HG02588 (cell line): ENCODE measurements around the gene RPS21.
A peak's percentile ranks its signal among the peaks of the same experiment; 100 is the strongest.

Experiments used
- ATAC-seq: cut with Tn5 transposase; IDR thresholded peaks from one replicate; pipeline ENCODE4 v1.9.1; 2021; ENCODE audit warnings: mild to moderate bottlenecking, moderate library complexity; ENCODE audit not compliant: unreplicated experiment

The RPS21 gene

DNA sequence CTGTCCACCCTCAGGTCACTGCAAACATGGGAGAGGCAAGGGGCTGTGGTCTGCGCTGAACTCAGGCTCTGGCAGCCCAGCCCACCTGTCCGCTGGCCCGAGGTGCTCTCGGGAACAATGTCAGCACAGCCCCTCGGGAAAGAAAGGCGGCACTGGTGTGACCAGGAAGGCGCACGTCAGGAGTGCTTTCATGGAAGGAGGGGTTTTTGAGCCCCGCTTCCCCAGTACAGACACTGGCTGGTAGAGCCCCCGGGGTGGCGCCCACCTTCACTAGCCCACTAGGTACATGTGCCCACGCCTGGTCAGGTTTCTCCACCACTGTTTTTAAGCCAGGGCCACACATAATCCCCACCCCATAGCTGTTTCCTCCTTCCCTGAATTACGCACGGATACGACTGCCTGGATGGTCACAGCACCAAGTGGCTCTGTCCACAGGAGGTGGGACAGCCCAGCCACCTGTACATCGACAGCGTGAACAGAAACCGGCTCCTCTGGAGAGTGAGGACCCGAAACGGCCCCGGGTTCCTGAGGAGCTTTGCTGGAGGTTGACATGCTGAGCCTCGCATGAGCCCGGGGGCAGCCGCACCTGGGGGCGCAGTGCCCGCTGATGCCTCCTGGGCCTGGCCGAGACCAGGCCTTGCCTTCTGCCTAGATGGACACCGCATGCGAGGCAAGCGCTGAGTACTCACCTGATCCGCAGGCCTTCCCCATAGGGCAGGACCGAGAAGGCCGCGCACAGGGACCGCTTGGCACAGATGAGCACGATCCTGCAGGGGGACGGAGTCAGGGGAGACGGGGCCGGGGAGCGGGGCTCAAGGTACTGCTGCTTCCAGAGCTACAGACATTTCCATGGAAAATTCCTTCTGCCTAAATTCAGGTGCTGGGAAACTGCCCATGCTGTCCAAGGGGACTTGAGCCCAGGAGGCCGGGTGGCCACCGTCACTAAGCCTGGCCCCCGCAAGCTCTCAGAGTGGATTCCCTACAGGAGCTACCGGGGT, 7.6 kb downstream of the RPS21 start:
- no peak for ATAC-seq

DNA sequence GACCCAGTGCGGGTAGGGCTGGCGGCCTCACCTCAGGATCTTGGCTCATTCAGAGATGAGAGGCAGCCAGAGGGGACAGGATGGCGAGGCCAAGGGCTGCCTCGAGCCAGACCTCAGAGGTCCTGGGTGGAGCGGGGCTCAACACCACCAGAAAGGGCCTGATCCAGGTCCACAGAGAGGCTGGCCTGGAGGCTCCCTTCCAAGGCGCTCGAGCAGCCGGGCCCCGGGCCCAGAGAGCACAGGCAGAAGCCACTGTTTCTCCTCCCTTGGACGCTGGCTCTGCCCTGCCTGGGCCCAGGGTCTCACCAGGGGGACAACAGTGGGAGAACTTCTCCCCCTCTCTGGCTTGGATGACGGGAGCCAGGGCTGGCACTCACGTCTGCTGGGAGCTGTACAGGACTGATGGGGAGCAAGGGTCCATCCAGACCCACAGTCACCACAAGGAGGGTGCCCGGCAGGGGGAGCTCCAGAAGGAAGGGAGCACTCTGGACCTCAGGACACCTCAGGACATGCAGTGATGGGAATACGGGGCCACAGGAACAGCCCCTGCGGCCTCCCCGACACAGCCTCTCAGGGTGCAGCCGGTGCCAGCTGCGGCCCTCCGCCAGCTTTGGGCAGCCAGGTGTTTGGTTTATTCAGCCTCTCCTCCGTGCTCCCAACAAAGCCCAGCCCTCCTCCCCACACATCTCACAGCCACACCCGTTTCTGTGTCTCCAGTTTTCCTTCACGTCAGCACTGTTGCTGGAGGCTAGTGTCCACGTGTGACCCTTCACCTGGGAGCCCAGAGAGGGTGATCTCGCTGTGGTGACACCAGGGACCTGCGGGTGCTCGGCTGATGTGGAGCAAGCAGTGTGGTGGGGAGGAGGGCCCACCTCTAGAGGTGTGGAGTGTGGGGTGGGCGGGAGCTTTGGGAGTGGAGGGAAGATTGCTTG, 8.7 kb downstream of the RPS21 start:
- no peak for ATAC-seq

DNA sequence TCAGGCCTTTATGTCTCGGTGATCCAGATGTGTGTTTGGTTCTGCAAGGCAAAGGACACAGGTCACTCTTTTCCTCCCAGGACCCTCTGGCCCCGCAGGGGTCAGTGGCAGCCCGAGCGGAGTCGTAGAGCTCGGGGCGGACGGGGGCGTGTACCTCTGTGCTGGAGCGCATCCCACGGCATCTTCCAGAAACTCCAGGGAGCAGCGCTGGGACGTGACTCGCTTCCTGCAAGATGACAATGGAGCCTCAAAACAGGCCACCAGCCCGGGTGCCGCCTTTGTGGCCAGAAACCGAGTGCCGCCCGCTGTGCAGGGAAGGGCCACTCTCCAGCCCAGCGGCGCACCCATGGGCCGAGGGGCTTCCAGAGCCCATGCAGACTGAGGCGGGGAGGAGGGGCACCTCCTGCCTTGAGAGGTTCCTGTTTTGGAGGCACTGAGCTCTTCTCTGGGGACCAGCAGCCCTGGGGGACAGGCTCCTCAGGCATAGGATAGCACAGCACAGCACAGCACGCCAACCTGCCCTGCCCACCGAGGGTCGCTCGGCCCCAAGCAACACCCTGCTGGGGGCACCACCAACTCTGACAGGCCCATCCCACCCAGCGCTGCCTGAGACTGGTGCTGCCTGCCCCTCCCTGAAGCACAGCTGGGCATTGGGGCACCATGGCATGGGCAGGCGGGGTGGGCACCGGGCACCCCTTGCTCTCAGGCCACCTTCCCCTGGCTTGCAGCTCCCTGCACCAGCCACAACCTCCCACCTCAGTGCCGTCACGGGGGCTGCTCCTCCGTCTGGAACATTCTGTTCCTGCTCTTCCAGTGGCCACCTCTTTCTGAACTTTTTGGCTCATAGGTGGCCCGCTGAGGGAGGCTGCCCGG, 9.7 kb downstream of the RPS21 start:
- no peak for ATAC-seq

DNA sequence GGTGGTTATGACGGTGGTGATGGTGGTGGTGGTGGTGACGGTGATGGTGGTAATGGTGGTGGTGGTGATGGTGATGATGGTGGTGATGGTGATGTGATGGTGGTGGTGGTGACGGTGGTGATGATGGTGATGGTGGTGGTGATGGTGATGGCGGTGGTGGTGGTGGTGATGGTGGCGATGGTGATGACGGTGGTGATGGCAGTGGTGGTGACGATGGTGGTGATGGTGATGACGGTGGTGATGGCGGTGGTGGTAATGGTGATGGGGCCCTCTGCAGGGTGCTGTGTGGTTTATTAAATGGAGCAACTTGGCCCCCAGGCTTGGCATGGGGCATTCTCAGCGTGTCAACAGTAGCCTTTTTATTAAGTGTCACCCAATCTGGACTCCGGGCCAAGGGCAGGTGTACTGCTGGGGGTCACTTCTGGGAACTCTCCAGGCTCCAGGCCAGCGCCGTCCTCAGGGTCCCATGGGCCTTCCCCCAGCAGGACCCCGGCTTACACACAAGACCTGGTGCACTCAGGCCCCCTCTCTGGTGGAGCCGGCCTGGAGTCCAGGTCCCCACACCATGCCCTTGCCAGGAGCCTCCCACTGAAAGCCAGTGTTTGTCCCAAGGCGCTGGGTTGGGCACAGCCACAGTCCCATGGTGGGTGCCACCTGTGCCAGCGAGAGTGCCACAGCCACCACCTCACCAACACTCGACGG, 11.4 kb downstream of the RPS21 start:
- no peak for ATAC-seq

DNA sequence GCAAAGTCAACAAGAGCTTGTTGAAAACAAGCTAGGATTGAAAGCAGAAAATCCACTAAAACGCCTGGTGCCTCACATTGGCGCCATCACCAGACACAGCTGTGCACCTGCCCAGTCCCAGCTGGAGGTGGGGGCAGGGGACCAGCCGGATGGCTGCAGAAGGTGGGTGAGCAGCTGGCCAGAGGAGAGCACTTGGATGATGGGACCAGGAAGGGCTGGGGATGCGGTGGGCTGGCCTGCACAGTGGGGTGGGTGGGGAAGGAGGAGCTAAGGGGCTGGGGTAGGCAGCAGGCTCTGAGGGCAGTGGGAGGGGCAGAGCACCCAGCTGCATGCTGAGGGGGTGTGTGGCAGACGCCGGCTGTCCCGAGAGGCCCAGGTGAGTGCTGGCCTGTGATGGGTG, 13.1 kb downstream of the RPS21 start:
- ATAC-seq = no peak

DNA sequence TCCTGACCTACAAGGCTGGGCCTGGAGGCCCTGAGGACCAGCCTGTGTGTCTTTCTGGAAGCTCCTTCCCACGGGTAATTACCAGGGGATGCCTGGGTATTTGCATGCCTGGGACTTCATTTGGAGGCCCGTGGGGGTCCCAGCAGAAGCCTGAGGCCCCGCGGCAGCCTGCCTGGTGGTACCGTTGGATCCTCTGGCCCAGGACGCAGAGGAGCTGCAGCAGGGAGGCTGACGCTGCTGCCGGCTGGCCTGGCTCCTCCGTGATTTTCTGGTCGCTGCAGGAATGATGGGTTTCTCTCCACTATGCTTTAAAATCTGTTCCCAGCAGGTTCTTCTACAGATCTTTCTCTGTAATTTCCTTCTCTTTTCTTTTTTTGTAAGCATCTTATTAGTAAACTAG, 13.6 kb downstream of the RPS21 start:
- no peak for ATAC-seq

DNA sequence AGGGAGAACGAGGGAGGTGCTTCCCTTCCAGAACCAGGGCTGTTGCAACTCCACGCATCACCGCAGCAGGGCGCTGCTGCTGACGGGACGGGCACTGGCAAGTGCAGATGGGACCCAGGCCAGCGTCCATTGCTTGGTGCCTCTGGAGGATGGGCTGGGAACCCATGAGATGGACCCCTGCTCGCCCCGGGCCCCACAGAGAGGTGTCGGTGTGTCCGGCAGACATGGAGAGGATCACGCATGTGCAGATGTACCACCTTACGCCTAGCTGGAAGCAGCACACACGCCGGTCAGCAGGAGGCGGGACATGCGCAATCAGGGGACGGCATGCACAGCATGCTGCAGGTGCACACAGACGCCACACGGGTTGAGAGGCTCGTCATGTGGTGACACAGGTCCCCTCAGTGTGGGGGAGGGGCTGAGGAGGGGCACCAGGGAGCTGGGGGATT, 14.5 kb downstream of the RPS21 start:
- no peak for ATAC-seq

DNA sequence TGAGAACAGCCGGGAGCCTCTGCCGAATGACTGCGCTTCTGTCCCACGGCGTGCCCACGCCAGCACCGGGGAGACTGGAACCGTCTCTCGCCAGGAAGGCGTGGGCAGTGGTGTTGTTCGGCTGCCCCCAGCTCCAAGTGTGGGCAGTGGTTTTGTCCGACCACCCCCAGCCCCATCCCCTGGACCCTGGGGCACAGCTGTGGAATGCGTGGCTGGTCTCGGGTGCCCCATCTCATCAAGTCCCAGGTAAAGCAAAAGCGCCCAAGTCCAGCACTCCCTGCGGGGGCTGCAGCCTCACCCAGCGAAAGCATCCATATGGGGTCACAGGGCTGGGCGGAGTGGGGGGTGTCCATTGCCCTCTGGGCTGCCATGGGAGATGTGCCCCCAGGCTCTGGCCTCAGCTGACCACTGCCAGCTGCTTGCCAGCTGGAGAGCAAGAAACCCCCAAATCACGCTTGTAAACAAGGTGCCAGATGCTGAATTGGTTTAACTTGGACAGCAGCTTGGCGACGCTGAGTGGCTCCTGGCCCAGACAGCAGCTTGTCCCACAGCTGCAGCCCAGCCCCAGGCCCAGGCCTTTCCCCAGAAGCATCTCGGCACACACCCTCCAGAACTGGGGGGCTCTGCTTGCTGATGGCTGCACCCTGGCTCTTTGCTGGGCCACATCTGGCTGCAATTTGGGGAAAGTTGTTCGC, 15.7 kb downstream of the RPS21 start:
- ATAC-seq = no peak

DNA sequence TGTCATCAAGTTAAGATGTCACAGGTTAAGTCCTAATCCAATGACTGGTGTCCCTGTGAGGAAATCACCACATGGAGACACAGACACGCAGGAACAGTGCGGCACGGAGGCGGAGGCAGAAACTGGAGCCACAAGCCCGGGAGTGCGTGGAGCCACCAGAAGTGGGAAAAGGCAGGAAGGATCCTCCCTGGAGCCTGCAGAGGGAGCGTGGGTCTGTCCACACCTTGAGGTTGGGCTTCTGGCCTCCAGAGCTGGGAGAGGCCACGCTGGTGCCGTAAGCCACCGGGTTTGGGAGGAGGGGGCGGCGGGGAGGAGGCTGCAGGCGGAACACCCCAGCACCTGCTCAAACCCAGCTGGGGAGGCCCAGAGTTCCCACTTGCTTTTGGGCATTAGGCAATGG, 16.4 kb downstream of the RPS21 start:
- no peak for ATAC-seq

DNA sequence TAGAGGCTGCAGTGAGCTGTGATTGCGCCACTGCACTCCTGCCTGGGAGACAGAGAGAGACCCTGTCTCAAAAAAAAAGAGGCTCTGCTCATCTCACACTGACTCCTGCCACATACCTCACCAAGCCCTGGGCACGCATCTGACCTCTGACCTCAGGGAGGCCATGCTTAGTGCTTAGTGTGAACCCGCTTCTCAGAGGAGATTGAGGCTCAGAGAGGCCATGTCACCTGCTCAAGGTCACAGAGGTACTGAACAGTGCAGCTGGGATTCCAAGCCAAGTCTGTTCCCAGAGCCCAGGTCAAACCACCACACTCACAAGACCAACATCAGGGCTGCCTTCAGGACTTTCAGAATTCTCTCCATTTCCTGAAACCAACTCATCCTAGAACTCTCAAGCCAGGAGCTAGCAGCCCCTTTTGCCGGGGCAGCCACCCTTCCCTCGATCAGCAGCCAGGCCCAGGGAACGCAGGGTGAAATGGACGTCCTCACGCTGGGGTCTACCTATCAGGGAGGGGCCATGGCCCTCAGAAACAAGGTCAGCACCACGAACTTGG, 17.3 kb downstream of the RPS21 start:
- ATAC-seq = no peak

DNA sequence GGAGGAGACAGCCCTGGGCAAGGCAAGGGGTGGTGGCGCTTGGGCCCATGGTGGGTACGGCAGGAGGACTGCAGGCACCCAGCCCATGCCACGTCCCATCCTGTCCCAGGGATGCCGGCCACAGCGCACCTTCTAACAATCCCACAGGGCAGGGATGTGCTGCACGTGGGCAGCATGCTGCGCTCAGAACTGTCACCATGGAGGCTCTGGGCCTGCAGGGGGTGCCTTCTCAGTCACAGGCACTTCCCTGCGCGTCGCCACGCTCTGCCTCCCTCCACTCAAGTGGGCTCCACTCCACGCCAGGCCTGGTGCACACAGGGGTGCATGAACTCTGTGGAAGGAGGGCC, 17.8 kb downstream of the RPS21 start:
- no peak for ATAC-seq

DNA sequence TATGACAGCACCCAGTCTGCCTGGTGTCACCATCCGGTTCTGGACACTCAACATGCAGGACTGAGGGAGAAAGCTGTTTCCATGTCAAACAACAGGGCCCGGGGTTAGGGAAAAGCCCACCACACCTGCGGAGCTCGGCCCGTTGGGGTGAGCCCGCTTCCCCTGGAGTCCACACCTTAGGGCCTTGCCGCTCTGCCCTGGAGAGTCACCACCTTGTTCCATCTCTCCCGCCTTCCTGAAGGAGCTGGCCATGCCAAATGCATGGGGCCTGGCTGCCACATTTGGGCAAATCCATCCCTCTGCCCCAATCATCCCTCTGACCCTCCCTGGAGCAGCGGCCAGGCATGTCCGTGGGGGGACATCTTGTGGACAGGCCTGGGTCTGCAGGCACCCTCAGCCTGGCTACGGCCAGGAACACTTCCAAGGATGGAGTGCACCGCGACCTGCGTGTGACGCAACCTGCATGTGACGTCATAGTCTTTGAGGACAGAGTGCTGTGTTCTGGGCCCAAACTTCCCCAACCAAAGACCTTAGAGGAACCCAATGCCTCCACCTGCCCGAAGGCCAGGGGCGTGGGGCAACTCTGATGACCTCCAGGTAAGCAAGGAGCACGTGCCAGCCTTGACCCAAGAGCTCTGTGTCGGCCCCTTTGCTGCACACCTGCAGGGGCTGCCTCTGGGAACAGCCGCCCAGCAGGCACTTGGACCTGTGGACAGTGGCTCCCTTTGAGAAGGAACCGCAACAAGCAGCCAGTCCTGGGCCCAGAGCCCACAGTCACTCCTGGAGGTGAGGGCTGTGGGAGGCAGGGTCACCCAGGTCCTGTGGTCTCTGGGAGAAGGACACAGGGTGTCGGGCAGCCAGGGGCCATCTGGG, 18.4 kb downstream of the RPS21 start:
- no peak for ATAC-seq

DNA sequence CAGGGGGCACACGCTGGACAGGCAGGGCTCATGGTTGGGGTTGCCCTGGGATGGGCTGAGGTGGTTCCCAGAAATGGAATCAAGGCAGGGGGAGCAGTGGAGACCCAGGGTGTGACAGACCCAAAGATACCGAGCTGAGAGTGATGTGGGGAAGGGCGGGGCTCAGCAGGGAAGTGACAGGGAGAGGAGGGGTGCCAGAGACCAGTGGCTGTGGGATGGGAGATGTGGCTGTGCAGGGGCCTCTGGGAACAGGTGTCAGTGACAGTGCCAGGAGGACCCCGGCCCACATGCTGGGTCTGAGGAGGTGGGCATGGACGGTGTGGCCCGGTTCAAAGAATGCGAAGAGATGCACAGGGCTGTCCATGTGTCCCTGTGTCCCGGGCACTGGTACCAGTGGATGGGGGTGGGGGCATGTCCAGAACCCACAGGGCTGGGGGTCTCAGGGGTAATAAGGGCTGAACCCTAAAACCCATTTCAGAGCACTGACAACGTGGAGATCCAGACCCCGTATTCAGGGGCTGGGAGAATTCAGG, 19.1 kb downstream of the RPS21 start:
- no peak for ATAC-seq

DNA sequence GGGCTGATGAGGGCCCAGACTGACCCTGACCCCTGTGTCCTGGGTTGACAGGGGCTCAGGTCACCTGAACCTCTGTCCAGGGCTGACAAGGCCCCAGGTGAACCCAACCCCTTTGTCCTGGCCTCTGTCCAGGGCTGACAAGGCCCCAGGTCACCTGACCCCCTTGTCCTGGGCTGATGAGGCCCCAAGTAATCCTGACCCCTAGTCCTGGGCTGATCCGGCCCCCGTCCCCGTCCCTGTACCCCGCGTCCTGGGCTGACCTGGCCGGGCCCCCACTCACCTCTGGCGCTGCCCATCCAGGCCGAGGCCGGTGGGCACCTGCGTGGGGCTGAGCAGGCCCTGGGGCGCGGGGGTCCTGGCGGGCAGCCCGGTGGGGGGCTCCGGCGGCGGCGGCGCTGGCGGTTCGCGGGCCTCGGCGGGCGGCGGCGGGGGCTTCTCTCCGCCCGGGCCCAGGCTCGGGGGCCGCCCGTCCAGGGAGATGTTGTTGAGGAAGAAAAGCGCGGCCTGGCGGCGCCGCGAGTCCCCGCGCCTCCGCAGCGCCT, 19.8 kb downstream of the RPS21 start:
- ATAC-seq = peak; percentile 10

DNA sequence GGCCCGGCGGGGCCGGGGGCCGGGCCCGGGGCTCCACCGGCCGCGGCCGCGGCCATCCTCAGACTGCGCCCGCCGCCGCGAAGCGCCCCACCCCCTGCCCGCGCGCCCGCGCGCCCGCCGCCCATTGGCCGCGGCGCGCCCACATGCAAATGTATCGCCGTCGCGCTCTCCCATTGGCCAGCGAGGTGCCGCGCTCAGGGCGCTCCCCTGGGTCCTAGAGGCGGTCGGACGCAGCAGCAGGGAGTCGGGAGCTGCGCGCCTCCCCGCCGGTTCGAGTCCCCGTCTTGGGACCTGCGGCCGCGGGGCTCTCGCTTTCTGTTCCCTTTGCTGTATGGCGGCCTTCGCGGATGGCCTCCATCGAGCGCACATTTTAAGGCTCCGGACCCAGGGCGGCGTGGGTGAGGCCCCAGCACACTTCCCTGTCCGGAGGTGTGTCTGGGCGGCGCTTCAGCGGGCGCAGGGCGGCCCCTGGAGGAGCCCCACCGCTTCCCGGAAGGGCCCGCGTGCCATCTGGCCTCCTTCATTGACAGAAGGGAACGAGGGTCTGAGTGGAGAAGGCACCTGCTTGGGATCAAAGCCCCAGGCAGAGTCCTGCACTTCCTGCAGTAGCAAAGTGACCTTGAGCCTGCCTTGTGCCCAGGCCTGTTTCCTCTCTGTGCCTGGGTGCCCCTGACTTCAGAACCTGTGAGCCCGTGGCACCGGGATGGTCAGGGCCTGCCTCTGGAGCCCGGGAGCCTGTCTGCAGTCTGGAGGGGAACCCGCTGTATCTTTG, 20.5 kb downstream of the RPS21 start, which contains the start of gene CABLES2:
TSS of gene CABLES2 (minus strand) at position 65 of the 772 bp plus-strand sequence. CDS start at position 56, 9 bp downstream.
- ATAC-seq = peak; percentile 80

DNA sequence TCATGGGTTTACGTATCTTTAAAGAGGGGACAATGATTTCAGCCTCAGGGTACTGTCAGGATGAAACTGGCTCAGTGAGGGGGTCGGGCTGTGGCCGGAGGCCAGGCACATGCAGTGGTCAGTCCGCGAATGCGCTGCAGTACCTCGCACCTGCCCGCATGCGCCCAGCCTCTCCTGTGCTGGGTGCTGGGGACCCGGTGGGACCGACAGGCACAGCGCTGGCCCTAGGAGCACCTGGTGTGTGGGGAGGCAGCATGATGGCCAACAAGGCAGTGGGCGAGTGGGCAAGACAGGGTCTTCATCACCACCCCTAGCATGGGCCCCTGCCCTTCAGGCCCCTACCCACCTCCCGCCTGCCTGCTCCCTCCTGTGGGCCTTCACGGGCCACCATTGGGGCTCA, 21.2 kb downstream of the RPS21 start:
- ATAC-seq = no peak

DNA sequence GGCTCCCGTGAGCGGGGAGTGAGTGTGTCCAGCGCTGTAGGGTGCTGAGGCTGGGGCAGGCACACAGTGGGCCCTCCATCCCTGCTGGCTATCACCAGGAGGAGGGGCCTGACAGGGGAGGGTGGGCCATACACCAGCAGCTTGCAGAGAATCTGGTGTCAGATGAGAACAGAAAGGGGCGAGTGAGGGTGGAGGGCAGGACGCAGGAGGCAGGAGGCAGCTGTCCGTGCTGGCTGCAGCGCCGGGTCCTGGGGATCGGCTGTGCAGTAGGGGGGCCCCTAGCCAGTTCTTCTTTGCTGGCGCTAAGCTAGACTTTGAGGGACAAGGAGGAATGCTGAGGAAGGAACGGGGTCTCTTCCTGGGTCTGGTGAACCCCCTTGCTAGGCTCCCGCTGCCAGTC, 21.7 kb downstream of the RPS21 start:
- ATAC-seq = no peak
